Calu3 (cell line): ENCODE results near the gene LRRC46. TPM values are rescaled to one million over a fixed set of nuclear protein-coding genes. Genes with fewer than 3 reads are reported as not detected.

Source experiments
- BruUV-seq: library from RNA; stranded (reverse); fragments of 400-500 nt; replicated peaks from 2 replicates; lab custom pipeline; 2021; lab: Mats Ljungman, UMichigan
- CTCF ChIA-PET: fragments of 300-600 bp; sonication (Branson Sonifier 250); formaldehyde crosslinking; loops from one replicate; lab custom pipeline; 2022; ENCODE audit warnings: antibody characterized with exemption; lab: Charles Lee
- DNase-seq: peaks from one replicate; pipeline ENCODE4 v3.0.0; 2022
- H3K27ac Mint-ChIP-seq: one replicate; pipeline ENCODE4 v1.8.0; 2022; ENCODE audit warnings: mixed read lengths; ENCODE audit not compliant: unreplicated experiment
- H3K27me3 Mint-ChIP-seq: one replicate; pipeline ENCODE4 v1.8.0; 2022; ENCODE audit warnings: mixed read lengths; ENCODE audit not compliant: unreplicated experiment
- H3K36me3 Mint-ChIP-seq: one replicate; pipeline ENCODE4 v1.8.0; 2022; ENCODE audit warnings: mild to moderate bottlenecking, moderate library complexity, mixed read lengths; ENCODE audit not compliant: insufficient read depth, unreplicated experiment
- H3K4me1 Mint-ChIP-seq: one replicate; pipeline ENCODE4 v1.8.0; 2022; ENCODE audit warnings: mild to moderate bottlenecking, low read depth, mixed read lengths; ENCODE audit not compliant: unreplicated experiment
- H3K4me3 Mint-ChIP-seq: one replicate; pipeline ENCODE4 v1.8.0; 2022; ENCODE audit warnings: mild to moderate bottlenecking, low read depth, moderate library complexity, mixed read lengths; ENCODE audit not compliant: unreplicated experiment
- H3K9me3 Mint-ChIP-seq: one replicate; pipeline ENCODE4 v1.8.0; 2022; ENCODE audit warnings: low read depth, mixed read lengths; ENCODE audit not compliant: unreplicated experiment
- CTCF ChIP-seq: fragments of 200-600 bp; IDR thresholded peaks from one replicate; pipeline ENCODE4 v1.8.0; 2022; ENCODE audit warnings: antibody characterized with exemption; ENCODE audit not compliant: unreplicated experiment
- intact Hi-C: fragments of 100-400 bp; cut with micrococcal nuclease; formaldehyde crosslinking; loops from one replicate; pipeline ENCODE4 v1.10.0; 2022; ENCODE audit not compliant: unreplicated experiment
- total RNA-seq: library from RNA; stranded (reverse); gene quantifications from 2 replicates; pipeline ENCODE4 v1.2.3, GENCODE V29; 2022

The LRRC46 gene
- total RNA-seq, 1 experiment from 2014 or later, result 2.9 TPM

DNA sequence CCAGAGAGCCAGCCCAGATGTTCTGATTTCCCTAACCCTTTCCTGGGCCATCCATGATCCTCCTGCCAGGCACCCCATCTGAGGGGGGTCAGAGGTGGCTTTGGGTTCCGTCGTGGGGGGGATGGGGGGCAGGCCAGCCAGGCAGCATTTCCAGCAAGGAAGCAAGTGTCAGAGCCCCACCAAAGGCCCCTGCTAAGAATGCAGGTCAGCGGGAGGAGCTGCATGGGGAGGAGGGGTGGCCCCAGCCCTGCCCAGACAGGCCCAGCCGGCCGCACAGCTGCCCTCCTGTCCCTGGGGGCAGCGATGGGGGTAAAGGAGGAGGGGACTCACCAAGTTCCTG is 11.9 kb downstream of the LRRC46 start:
- DNase-seq, result no peak
- CTCF ChIA-PET, result interaction anchor here (0.7 to 7.5 kb wide), 16 partner anchors 8 to 175 kb away, joined by 3 to 137 read pairs (median 6); partner anchors contain the start of genes CDK5RAP3, LRRC46, MRPL10 and SP2
- BruUV-seq, result no TSS peak
- intact Hi-C loops, result loop anchor here (2.0 to 10.0 kb wide), 2 partner anchors 101 to 175 kb away; partner anchors contain the start of gene PNPO
- Mint-ChIP-seq H3K27me3 (no peaks in the 10 kb centered on the region), H3K4me3 (no peak overlapping the region), H3K9me3 (no peaks in the 10 kb centered on the region), H3K4me1 (peaks cover 26% of the 10 kb centered on the region), H3K27ac (no peak overlapping the region), H3K36me3 (peaks cover 14% of the 10 kb centered on the region)
- no peak for TF ChIP-seq CTCF

GRCh38 chr17:47844227-47844626 is 12.8 kb downstream of the LRRC46 start:
- intact Hi-C loops, result loop anchor here (10.0 kb wide), 1 partner anchor 101 kb away; the partner anchor contains the start of gene PNPO
- CTCF ChIA-PET, result interaction anchor here (0.6 to 7.5 kb wide), 5 partner anchors 37 to 743 kb away, joined by 3 to 137 read pairs (median 5); no protein-coding TSS in a partner anchor
- no peak overlapping the region for H3K4me3 Mint-ChIP-seq
- no peak for TF ChIP-seq CTCF
- H3K27ac Mint-ChIP-seq, result no peak overlapping the region
- no peaks in the 10 kb centered on the region for H3K9me3 Mint-ChIP-seq
- peaks cover 14% of the 10 kb centered on the region for H3K36me3 Mint-ChIP-seq
- peaks cover 26% of the 10 kb centered on the region for H3K4me1 Mint-ChIP-seq
- no TSS peak for BruUV-seq
- peaks cover 6% of the 10 kb centered on the region for H3K27me3 Mint-ChIP-seq
- DNase-seq, result no peak

DNA sequence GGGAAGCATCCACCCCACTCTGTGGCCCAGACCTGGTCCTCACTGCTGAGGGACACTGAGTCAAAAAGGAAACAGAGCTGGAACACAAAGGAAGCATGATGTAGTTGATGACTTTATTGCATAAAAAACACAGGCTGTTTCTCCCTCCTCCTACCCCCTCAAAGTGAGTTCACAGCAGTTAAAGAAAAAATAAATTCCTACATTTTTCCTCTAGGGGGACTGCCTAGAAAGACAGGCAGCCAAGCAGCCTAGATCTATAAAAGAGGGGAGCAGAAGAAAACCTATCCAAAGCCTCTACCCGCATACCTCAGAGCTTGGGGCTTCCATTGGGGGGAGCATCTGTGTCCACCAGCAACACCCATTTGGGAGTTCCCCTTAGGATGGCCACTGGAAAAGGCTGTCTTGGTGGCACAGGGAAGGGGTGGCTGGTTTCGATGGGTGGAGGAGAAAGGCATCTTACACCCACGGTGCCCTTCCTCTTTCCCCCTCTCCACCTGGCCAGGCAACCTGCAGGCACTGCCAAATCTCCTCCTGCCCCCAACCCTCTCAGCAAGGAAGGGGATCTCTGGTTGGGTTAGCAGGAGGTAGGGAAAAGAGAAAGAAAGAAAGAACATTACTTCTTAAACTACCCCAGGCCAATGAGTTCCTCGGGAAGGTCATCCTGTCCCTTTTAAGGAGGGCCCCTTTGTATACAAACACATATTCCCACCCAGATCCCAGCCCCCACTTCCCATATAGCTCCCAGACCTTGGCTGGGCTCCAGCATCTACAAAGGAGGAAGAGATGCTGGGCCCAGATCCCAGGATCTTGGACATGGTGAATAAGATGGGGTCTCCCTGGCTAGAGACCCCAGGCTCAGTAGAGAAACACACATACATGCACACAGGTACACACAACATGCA is 13.6 kb downstream of the LRRC46 start:
- CTCF ChIA-PET, result interaction anchor here (0.6 to 7.5 kb wide), 6 partner anchors 25 to 744 kb away, joined by 3 to 137 read pairs (median 3); no protein-coding TSS in a partner anchor
- no peak overlapping the region for H3K4me3 Mint-ChIP-seq
- intact Hi-C loops, result loop anchor here (10.0 kb wide), 1 partner anchor 100 kb away; the partner anchor contains the start of gene PNPO
- no peak overlapping the region for H3K27ac Mint-ChIP-seq
- H3K27me3 Mint-ChIP-seq, result peaks cover 15% of the 10 kb centered on the region
- TF ChIP-seq CTCF, result peak; percentile 74
- BruUV-seq, result no TSS peak
- H3K36me3 Mint-ChIP-seq, result peaks cover 14% of the 10 kb centered on the region
- no peak for DNase-seq
- H3K9me3 Mint-ChIP-seq, result no peaks in the 10 kb centered on the region
- peaks cover 26% of the 10 kb centered on the region for H3K4me1 Mint-ChIP-seq

DNA sequence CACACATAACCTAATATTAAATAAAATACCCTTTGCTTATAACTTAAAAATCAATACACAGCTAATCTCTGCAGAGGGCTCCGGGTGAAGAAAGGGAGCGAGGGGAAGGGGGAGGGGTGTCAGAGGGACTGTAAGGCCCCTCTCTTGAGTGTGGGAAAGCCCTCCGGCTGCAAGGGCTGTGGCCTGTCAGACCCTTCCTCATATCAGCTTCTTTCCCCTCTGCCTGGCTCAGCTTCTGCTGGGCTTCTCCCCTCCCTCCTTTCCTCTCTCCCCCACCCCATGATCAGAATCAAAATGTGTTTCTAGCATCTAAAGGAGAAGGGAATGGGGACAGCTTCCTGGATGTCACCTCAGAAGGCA is 14.2 kb downstream of the LRRC46 start:
- CTCF ChIA-PET, result interaction anchor here (0.7 to 7.5 kb wide), 3 partner anchors 25 to 45 kb away, joined by 3 to 137 read pairs (median 3); no protein-coding TSS in a partner anchor
- H3K36me3 Mint-ChIP-seq, result peaks cover 11% of the 10 kb centered on the region
- intact Hi-C loops, result loop anchor here (10.0 kb wide), 1 partner anchor 99 kb away; the partner anchor contains the start of gene PNPO
- no peak for DNase-seq
- H3K27ac Mint-ChIP-seq, result no peak overlapping the region
- H3K4me1 Mint-ChIP-seq, result peaks cover 31% of the 10 kb centered on the region
- TF ChIP-seq CTCF, result no peak
- no peak overlapping the region for H3K4me3 Mint-ChIP-seq
- BruUV-seq, result no TSS peak
- H3K27me3 Mint-ChIP-seq, result peaks cover 17% of the 10 kb centered on the region
- H3K9me3 Mint-ChIP-seq, result no peaks in the 10 kb centered on the region
